Loucy (cell line): ENCODE data around the gene OXGR1.

Experiments used
- H2AFZ ChIP-seq: fragments of 200-600 bp; sonication (generic); 2 replicates; pipeline ENCODE4 v1.6.0; 2016; ENCODE audit warnings: antibody characterized with exemption, mild to moderate bottlenecking, low read length, moderate library complexity
- H3F3A ChIP-seq: fragments of 200-600 bp; 2 replicates; pipeline ENCODE4 v1.6.0; 2016; ENCODE audit warnings: antibody characterized with exemption, low read depth, mild to moderate bottlenecking
- H3K27me3 ChIP-seq: fragments of 200-600 bp; sonication (generic); 2 replicates; pipeline ENCODE4 v1.6.1; 2014; ENCODE audit warnings: low read length, mild to moderate bottlenecking; ENCODE audit not compliant: insufficient read depth, poor library complexity, severe bottlenecking
- H3K36me3 ChIP-seq: fragments of 200-600 bp; sonication (generic); 2 replicates; pipeline ENCODE4 v1.6.1; 2016; ENCODE audit warnings: low read length; ENCODE audit not compliant: insufficient read depth
- H3K4me1 ChIP-seq: fragments of 200-600 bp; sonication (generic); 2 replicates; pipeline ENCODE4 v1.5.1; 2014; ENCODE audit warnings: low read length, mild to moderate bottlenecking; ENCODE audit not compliant: insufficient read depth, poor library complexity, severe bottlenecking
- H3K4me2 ChIP-seq: fragments of 200-600 bp; sonication (generic); 2 replicates; pipeline ENCODE4 v1.6.0; 2014; ENCODE audit warnings: antibody characterized with exemption, low read length, low read depth, mild to moderate bottlenecking; ENCODE audit not compliant: poor library complexity, severe bottlenecking
- H3K4me3 ChIP-seq: fragments of 200-600 bp; sonication (generic); 2 replicates; pipeline ENCODE4 v1.5.1; 2014; ENCODE audit warnings: low read length, mild to moderate bottlenecking, mixed read lengths; ENCODE audit not compliant: poor library complexity, severe bottlenecking
- H3K79me2 ChIP-seq: fragments of 200-600 bp; sonication (generic); 2 replicates; pipeline ENCODE4 v1.6.1; 2014; ENCODE audit warnings: low read length; ENCODE audit not compliant: insufficient read depth
- H3K9ac ChIP-seq: fragments of 200-600 bp; sonication (generic); 2 replicates; pipeline ENCODE4 v1.6.0; 2014; ENCODE audit warnings: mild to moderate bottlenecking, low read depth, low read length, moderate library complexity; ENCODE audit not compliant: poor library complexity, severe bottlenecking
- H3K9me2 ChIP-seq: fragments of 200-600 bp; sonication (generic); replicated peaks from 2 replicates; pipeline ENCODE4 v1.6.1; 2016; ENCODE audit warnings: low read depth, low read length, mixed read lengths
- H3K9me3 ChIP-seq: fragments of 200-600 bp; sonication (generic); 2 replicates; pipeline ENCODE4 v1.6.1; 2014; ENCODE audit warnings: mild to moderate bottlenecking, antibody characterized with exemption, low read length, low read depth; ENCODE audit not compliant: insufficient read depth
- H4K20me1 ChIP-seq: fragments of 200-600 bp; sonication (generic); 2 replicates; pipeline ENCODE4 v1.6.0; 2014; ENCODE audit warnings: antibody characterized with exemption, low read length, mild to moderate bottlenecking; ENCODE audit not compliant: insufficient read depth, poor library complexity, severe bottlenecking
- CTCF ChIP-seq: fragments of 200-600 bp; sonication (generic); conservative IDR thresholded peaks from 2 replicates; pipeline ENCODE4 v1.5.1; 2014; ENCODE audit warnings: mild to moderate bottlenecking, antibody characterized with exemption, low read length
- EZH2phosphoT487 ChIP-seq: fragments of 200-600 bp; IDR thresholded peaks from 2 replicates; pipeline ENCODE4 v1.6.1; 2018; ENCODE audit warnings: antibody characterized with exemption, mild to moderate bottlenecking, moderate library complexity, borderline replicate concordance

The OXGR1 gene

GRCh38 chr13:96992633-96993032 is 1.6 kb downstream of the OXGR1 start:
- Histone ChIP-seq H3K4me1 (no peaks in the 10 kb centered on the region), H3K9me3 (no peaks in the 10 kb centered on the region; the same call in 1 of the 2 replicates), H3K4me2 (no peak overlapping the region), H3K79me2 (no peaks in the 10 kb centered on the region), H3K9ac (no peak overlapping the region), H4K20me1 (no peaks in the 10 kb centered on the region), H2AFZ (no peak overlapping the region), H3K36me3 (no peaks in the 10 kb centered on the region), H3K4me3 (no peak overlapping the region), H3K27me3 (no peaks in the 10 kb centered on the region), H3F3A (no peaks in the 10 kb centered on the region), H3K9me2 (no peaks in the 10 kb centered on the region)
- TF ChIP-seq EZH2phosphoT487 (no peak), CTCF (no peak)

GRCh38 chr13:96991072-96991471 is 3.2 kb downstream of the OXGR1 start:
- H3K4me1 ChIP-seq, result no peaks in the 10 kb centered on the region
- H3K36me3 ChIP-seq, result no peaks in the 10 kb centered on the region
- no peak for TF ChIP-seq CTCF
- no peak for TF ChIP-seq EZH2phosphoT487
- no peaks in the 10 kb centered on the region for H4K20me1 ChIP-seq
- H3K4me2 ChIP-seq, result no peak overlapping the region
- H3K79me2 ChIP-seq, result no peaks in the 10 kb centered on the region
- H3K9me3 ChIP-seq, result no peaks in the 10 kb centered on the region; the same call in 1 of the 2 replicates
- H3K9me2 ChIP-seq, result no peaks in the 10 kb centered on the region
- H3K9ac ChIP-seq, result no peak overlapping the region
- no peak overlapping the region for H3K4me3 ChIP-seq
- H3K27me3 ChIP-seq, result no peaks in the 10 kb centered on the region
- H3F3A ChIP-seq, result no peaks in the 10 kb centered on the region
- no peak overlapping the region for H2AFZ ChIP-seq

GRCh38 chr13:96988441-96988840 is 5.8 kb downstream of the OXGR1 start:
- no peaks in the 10 kb centered on the region for H3F3A ChIP-seq
- no peak overlapping the region for H3K4me2 ChIP-seq
- H3K4me1 ChIP-seq, result no peaks in the 10 kb centered on the region
- no peaks in the 10 kb centered on the region for H3K36me3 ChIP-seq
- no peak overlapping the region for H3K4me3 ChIP-seq
- no peak overlapping the region for H2AFZ ChIP-seq
- H3K9ac ChIP-seq, result no peak overlapping the region
- no peaks in the 10 kb centered on the region for H3K9me2 ChIP-seq
- TF ChIP-seq EZH2phosphoT487 (no peak), CTCF (no peak)
- no peaks in the 10 kb centered on the region for H3K79me2 ChIP-seq
- H3K9me3 ChIP-seq, result no peaks in the 10 kb centered on the region; the same call in 1 of the 2 replicates
- no peaks in the 10 kb centered on the region for H4K20me1 ChIP-seq
- no peaks in the 10 kb centered on the region for H3K27me3 ChIP-seq
